Left renal pelvis (tissue), 4 donors: ENCODE results near the gene CPB1. TPM values are rescaled to one million over a fixed set of nuclear protein-coding genes. Genes with fewer than 3 reads are reported as not detected.
"Not testable (repeated sequence)": the region's sequence is repeated elsewhere in the genome, so short reads cannot be mapped to it uniquely, and the experiment has no call there.

Experiments
- DNase-seq, 4 donors: peaks; one replicate each; pipeline ENCODE4 v3.0.0-alpha.2; 2013; ENCODE audit warnings: low read depth in 4 of 4, low spot score in 3 of 4
- polyA plus RNA-seq, 4 donors: library from polyadenylated mRNA; unstranded; fragments of 120-200 nt; gene quantifications; one replicate each; pipeline ENCODE4 v1.2.1, GENCODE V29; 2013; ENCODE audit not compliant: insufficient read length in 4 of 4

Gene CPB1
- 1 to 10 TPM in 2 of 4 donors, under 1 TPM in 2; 0.70 to 1.4 (median 1.0) TPM for polyA plus RNA-seq

DNA sequence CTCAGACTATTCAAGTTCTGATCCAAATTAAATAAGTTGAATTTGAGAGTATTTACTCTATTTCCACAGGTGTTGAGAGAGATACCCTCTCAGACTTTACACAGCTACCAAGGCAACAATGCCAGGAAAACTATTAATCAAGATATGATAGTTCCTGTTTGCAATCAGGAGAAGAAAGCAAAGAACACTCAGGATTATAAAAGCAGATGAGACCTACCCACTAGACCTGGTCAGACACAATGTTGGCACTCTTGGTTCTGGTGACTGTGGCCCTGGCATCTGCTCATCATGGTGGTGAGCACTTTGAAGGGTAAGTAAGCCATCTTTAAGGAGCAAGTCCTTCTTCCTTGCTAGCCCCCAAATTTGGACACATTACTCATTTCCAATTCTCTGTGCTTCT is at the start of gene CPB1:
CPB1 (plus strand) TSS at position 227 of the 400 bp plus-strand sequence; CDS start at position 240, 13 bp downstream.
- no peak for DNase-seq

DNA sequence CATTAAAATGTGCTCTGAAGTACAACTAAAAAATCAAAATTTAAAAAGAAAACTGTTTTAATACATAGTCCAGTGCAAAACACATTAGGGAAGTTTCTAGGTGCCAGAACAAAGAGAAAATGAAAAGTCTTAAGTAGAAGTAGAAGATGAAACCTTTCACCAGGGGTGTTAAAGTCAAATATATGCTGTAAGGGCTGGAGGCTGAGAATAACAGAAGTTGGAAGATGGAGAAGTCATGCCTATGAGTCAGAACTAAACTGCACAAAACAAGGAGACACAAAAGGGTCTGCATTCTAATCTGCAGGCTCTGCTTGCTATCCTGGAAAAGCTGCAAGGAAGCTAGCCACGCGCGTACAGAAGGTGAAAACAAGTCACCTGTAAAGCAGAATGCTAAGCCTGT is 48.7 kb upstream of the CPB1 start:
- no peak for DNase-seq

DNA sequence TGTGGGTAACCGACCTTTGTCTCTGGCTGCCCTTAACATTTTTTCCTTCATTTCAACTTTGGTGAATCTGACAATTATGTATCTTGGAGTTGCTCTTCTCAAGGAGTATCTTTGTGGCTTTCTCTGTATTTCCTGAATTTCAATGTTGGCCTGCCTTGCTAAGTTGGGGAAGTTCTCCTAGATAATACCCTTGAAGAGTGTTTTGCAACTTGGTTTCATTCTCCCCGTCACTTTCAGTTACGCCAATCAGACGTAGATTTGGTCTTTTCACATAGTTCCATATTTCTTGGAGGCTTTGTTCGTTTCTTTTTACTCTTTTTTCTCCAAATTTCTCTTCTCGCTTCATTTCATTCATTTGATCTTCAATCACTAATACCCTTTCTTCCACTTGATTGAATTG is 42.6 kb upstream of the CPB1 start:
- not testable (repeated sequence) for DNase-seq

DNA sequence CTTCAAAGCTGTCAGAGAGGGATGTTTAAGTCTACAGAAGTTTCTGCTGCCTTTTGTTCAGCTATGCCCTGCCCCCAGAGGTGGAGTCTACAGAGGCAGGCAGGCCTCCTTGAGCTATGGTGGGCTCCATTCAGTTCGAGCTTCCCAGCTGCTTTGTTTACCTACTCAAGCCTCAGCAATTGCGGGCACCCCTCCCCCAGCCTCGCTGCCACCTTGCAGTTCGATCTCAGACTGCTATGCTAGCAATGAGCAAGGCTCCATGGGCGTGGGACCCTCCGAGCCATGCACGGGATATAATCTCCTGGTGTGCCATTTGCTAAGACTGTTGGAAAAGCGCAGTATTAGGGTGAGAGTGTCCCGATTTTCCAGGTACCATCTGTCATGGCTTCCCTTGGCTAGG is 41.5 kb upstream of the CPB1 start:
- not testable (repeated sequence) for DNase-seq

DNA sequence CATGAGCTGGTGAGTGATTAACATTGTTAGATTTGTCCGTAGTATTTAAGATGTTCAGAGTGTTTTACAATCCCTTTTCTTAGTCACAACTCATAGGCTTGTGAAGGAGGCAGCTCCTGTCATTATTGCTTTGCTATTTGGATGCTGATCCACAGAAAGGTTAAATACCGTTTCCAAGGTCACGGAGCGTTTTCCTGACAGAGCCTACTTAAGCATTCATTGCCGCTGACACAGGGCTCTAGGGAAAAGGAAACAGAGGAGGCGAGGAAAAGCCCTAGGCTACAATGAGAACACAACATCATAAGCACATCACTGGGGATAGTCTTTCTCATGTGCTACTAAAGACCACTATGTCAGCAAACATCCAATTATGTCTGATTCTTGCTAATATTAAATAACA is 38.5 kb upstream of the CPB1 start:
- no peak for DNase-seq

DNA sequence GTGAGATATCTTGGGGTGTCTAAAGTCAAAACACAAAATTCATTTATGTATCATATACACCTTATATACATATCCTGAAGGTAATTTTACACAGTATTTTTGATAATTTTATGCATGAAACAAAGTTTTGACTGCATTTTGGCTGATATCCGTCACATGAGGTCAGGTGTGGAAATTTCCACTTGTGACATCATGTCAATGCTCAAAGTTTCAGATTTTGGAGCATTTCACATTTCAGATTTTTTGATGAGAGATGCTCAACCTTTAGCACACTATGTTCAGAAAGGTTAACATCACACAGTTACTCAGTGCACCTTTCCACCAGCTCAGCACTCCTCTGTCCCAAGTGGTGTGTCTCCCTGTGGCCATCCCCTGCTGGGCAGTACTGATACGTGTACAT is 37.7 kb upstream of the CPB1 start:
- no peak for DNase-seq

DNA sequence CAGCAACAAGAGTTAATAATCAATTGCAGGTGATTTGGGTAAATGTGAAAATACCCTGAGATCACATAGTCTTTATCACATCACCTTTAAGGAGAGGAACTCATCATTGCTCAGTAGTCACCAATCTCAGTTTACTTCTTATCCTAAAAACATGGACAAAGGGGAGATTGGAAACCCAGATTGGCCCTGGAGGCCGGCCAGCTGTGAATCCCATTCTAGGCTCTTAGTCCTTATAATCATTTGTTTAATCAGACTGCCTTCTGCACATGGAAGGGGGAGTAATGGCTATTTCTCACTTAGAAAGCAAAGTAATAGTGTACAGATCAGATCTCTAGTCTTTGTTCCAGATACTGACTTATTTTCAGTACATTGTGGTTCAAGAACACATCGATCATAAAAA is 37.2 kb upstream of the CPB1 start:
- DNase-seq, result no peak

DNA sequence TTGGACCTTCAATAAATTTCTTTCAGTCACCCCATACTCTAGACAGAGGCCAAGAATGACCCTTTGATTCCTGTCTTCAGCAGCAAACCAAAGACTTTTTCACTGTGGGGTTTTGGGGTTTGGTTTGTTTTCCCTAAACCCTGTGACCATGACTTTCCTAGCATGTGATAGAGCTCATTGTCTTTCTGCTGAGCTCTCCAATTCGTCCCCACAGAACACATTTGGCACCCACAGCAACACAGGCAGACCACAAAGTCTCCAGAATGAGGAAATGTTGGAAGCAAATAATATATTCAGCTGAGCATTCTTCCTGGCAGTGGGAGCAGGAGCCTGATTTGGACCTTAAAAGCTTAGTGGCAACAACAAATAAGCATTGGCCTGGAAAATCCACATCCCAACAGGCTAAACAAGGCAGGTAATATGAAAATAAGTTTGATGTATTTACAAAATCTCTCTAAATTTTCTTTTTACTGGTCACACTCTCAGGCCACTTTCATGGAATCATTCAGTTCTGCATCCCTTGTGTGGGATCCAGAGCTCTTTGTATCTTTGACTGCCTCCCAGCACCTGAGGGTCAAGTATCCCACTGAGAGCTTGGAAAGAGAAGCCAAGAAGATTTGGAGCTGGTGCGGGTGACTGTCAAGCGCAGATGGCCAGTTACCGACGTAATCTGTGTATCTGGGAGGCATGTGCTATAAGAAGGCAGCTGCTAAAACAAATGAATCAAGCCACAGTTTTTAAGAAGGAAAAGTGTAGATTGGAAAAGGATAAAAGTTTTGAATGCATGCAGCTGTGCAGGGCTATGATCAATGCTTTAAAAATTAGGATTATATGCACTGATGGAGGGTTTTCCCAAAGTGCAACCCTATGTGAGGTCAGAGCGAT is 36.5 kb upstream of the CPB1 start:
- no peak for DNase-seq

DNA sequence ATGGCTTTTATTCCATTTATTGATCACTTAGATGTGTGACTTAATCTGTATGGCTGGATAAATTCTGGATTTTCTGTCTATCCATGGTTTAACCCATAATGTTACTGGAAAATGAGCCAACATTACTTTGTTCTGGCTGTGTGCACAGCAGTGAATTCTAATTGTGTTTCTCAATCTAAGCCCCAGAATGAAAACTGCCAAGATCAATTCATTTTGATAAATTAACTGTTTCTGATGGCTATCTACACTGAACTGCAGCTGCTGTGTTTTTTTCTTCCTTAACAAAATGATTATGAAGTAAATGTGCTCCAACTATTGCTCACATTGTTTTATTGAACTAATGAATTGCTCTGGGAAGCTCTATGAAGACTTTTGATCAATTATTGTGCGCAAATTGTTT is 35.7 kb upstream of the CPB1 start:
- DNase-seq, result no peak

DNA sequence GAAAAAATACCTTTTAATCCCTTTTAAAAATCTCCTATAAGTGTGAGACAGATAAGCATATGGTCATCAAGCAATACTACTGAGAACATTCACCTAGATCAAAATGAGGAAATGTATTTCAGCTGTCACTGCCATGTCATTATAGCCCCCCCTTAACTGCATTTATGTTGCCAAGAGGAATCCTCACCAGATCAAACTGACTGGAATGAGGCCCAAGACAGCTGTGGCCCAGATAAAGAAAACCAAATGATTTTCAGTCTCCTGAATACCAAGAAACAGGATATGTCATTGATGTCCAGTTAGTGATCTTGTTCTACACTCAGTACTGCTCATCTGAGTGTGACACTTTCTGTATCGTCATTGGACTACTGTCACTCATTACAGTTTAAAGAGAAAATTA is 35.1 kb upstream of the CPB1 start:
- no peak for DNase-seq

DNA sequence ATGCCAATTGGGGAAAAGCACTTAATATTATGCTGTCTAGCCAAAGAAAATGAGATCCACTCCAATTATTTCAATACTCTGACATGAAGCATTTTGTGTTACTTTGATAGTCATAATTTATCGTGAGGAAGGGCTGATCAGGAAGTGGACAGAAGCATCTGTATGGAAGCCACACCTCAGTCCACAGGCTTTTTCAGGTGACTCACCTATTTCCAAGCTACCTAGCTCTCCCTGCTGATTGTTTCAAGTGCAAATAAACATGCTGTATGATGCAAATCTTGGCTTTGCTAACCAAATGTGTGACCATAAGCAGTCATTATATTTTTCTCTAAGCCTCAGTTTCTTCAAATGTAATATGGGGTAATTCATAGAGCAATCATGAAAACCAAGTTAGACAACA is 30.8 kb upstream of the CPB1 start:
- DNase-seq, result no peak

DNA sequence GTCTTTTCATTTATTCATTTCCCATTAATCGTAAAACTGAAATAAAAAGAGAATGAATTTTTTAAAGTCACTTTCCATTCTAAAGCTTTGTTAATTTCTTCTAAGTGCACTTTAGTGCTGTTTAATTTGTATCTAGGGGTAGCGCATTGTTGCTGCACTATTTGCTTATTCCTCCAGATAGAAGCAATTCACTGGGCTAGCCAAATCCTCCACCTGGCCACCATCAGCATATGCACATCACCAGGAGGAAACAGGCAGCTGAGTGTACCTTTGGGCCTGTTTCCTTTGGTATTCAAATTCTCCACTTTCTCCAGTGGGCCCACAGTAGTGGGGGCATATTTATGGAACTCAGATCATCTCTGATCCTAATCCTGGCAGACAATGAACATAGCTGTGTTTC is 29.8 kb upstream of the CPB1 start:
- no peak for DNase-seq

DNA sequence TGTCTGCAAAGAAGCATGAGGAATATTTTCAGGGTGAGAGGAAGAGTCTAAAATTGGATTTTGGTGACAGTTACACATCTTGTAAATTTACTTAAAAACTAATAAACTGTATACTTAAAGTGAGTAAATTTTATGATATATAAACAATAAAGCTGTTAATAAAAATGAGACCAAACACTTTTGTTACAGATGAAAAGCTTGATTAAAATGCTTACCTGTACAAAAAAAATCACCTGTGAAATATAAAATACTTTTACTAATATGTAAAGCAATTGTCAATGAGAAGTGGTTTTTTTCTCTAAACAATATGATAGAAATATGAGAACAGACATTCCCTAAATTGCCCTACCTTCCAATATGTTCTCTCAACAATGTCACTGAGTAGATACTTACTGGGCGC is 27.2 kb upstream of the CPB1 start:
- no peak for DNase-seq

DNA sequence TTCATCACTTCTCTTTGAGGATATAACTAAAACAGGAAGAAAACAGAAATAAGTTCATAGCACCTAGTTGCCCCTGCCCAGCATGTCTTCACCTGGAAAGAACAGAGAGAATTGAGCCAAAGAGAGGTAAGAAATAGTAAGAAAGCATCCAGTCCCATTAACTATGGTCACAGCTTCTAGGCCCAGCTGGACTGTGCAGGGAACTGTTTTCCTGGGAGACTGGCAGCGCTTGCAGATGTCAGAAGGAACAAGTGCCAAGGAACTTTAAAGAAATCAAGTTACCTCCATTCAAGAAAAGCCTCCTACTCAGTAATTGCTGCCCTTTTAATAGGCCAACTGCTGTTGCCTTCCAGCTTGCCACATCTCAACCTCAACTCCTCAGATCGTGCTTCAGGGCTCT is 17.8 kb upstream of the CPB1 start:
- no peak for DNase-seq

DNA sequence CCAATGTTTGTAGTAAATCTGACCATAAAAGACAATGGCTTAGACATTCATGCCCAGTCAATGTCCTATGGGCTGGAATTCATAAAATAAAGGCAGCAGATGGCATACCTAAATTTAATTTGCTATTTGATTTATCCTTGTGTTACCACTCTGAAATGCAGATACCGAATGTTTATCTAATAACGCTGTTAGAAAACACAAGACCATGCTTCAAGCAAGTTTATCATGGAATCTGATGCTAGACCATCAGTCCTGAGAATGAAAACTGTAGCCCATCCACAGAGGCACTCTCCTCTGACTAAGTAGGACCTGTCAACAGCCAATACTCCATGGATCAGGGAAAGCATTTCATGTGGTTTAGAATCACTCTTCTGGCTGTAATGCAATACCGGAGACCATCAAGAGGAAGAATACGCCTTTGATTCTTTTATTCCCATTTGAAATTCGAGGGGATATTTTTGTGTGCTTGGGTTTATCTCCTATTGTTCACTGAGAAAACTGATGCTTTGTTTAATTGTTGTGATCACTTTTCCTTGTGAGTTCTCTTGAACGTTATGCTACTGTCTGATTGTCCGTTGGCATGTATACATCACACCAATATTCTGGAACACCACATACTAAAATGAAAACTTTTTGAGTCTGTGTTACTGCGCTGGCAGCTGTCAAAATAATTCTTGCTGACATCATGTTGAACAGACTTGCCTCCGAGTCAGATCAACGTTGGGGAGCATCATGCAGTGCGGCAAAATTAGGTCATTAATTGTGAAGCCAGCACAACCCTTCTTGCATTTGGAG is 12.1 kb upstream of the CPB1 start:
- no peak for DNase-seq

DNA sequence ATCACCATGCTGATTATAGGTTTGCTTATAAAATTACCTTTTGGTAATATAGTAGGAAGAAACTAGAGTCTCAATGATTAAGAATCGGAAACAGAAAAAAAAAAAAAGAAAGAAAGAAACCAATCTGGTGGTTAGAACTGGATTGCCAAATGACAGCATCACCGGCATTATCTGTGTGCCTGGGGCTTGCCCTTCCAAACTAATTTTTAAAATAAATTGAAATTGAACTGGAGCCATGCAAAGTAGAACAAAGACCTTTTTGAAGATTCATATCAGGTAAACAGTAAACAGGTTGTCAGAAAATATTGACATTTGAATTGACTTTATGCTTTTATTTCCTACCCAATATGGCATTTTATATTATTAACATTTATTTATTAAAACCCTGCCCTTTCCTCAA is 11.2 kb upstream of the CPB1 start:
- no peak for DNase-seq

DNA sequence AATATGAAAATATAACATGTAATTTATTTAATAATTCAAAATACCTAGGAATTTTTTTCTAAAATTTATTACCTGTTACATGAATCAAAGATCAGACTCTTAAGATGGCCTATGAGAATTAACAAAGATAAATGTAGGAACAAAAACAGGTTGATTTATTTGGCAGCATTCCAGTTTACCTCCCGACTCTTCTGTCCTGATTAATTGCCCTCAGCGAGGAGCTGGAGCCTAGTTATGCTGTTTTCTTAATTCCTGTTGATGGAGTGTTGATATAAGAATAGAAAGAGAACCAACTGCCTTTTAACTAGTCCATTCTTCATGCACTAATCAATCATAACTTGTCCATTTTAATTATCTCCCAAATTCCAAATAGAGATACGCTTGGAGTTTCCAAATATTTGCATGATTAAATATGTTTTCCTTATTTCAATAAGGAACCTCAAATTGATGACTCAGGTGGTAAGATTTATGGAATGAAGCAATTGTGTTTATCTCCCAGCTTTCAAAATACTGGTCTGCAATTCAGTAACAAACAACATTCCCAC is 10.6 kb upstream of the CPB1 start:
- DNase-seq, result no peak

DNA sequence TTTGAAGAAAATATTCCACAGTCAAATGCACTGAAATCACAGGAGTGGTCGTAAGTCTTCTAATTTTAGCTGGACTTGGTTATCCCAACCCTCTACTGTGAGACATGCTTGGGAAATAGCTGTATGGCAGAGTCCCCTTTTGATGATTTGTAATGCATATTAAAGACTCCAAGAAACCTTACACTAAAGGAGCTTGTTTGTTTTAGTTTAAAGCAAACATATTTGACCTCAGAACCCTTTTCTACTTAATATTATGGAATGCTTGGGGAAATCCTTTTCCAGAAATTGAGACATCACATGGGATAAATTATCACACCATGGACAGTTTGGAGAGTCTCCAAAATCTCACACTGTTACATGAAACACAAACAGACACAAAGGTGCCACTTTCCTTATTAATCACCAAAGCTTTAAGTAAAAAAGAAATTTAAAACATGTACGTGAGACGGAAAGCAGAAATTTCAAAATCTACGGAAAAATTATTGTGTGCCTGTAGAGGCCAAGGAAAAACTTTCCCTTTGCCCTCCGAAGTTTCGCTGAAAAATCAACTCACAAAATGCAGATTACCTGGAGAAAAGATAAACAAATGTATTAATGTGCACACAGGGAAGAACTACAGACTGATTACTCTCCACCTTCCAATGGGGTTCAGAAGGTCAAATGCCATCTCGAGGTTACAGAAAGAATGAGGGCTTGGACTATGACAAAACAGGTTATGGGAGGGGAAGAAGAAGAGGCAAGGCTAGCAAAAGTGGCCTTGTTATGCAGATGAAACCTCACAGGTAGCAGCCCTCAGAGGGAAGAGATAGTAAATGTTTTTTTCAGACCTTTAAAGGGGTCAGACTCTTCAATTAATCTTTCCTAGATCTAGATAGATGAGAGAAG is 7.0 kb upstream of the CPB1 start:
- no peak for DNase-seq

DNA sequence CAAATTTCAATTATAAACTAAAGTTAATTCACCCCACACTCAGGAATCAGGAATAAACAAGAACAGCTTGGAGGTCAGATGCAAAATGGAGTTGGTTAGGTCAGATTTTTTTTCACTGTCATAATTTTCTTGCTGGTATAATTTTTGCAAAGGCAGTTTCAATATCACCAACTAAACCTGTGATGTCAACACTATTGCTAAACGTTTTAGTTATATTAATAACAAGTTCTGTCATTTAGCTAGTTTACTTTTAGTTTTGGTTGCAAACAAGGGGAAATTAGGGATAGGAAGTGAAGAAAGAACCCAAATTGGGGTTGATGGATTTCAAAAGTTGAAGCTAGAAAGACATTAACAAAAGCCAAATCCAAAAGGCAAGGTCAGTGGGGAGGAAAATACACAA is 4.6 kb upstream of the CPB1 start:
- DNase-seq, result no peak

DNA sequence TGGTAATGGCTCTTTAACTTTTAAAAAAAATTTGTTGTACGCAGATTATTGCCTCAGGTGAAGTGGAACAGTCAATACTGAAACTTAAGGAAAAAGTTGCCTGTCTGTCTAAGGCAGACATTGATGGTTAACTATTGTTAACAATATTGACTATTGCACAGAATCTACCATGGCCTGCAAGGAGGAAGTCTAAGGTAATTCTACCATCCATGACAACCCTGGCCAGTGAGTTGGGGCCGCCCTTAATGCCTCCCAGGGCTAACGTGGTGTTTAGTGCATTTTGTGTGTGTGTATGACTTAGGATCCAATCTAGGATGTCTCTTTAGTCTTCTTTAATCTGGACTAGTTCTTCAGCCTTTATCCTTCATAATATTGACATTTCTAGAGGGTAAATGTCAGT is 2.1 kb upstream of the CPB1 start:
- DNase-seq, result no peak
